C4-2B (cell line): ENCODE measurements around the gene TGFBR3.

Source experiments
- H3K27ac ChIP-seq: fragments of 450-650 bp; 2 replicates; pipeline ENCODE4 v1.5.1; 2017
- CTCF ChIP-seq: fragments of 450-650 bp; conservative IDR thresholded peaks from 2 replicates; pipeline ENCODE4 v1.5.1; 2017; ENCODE audit warnings: mild to moderate bottlenecking
- ZFX ChIP-seq: fragments of 450-650 bp; IDR thresholded peaks from 2 replicates; pipeline ENCODE4 v1.6.1; 2017

TGFBR3 gene

GRCh38 chr1:91653183-91653582 lies 232.8 kb downstream of the TGFBR3 start:
- no peak for TF ChIP-seq CTCF
- TF ChIP-seq ZFX, result no peak
- no peak overlapping the region for H3K27ac ChIP-seq

GRCh38 chr1:91651661-91652071 lies 234.3 kb downstream of the TGFBR3 start:
- TF ChIP-seq CTCF (no peak), ZFX (no peak)
- no peak overlapping the region for H3K27ac ChIP-seq

GRCh38 chr1:91651243-91651642 lies 234.7 kb downstream of the TGFBR3 start:
- no peak overlapping the region for H3K27ac ChIP-seq
- no peak for TF ChIP-seq ZFX
- TF ChIP-seq CTCF, result no peak

- H3K27ac ChIP-seq, result no peak overlapping the region
- TF ChIP-seq CTCF (no peak), ZFX (no peak)
Observed at GRCh38 chr1:91650764-91651163, 235.2 kb downstream of the TGFBR3 start.

GRCh38 chr1:91647061-91647460 lies 238.9 kb downstream of the TGFBR3 start:
- TF ChIP-seq CTCF (no peak), ZFX (no peak)
- H3K27ac ChIP-seq, result no peak overlapping the region

- no peak for TF ChIP-seq ZFX
- TF ChIP-seq CTCF, result no peak
- H3K27ac ChIP-seq, result no peak overlapping the region
Observed at GRCh38 chr1:91645031-91645430, 240.9 kb downstream of the TGFBR3 start.

- no peak for TF ChIP-seq CTCF
- H3K27ac ChIP-seq, result no peak overlapping the region
Observed at GRCh38 chr1:91643431-91643830, 242.5 kb downstream of the TGFBR3 start.
